HEK293 (cell line): ENCODE results near the gene OSCAR.

Experiments used
- AEBP2 ChIP-seq: fragments of 450-650 bp; formaldehyde crosslinking; IDR thresholded peaks from 2 replicates; pipeline ENCODE4 v1.5.1; 2016; ENCODE audit warnings: missing biosample characterization, missing genetic modification characterization, borderline replicate concordance
- HOXA7 ChIP-seq: sonication (generic); formaldehyde crosslinking; IDR thresholded peaks from 2 replicates; pipeline ENCODE4 v1.8.1; 2022; ENCODE audit warnings: missing genetic modification reagents, borderline replicate concordance
- KLF16 ChIP-seq: fragments of 450-650 bp; formaldehyde crosslinking; IDR thresholded peaks from 2 replicates; pipeline ENCODE4 v1.5.1; 2017; ENCODE audit warnings: missing biosample characterization, missing genetic modification characterization
- KLF7 ChIP-seq: fragments of 450-650 bp; formaldehyde crosslinking; IDR thresholded peaks from 2 replicates; pipeline ENCODE4 v1.5.1; 2016; ENCODE audit warnings: missing biosample characterization, missing genetic modification characterization, borderline replicate concordance
- KLF9 ChIP-seq: fragments of 450-650 bp; formaldehyde crosslinking; IDR thresholded peaks from 2 replicates; pipeline ENCODE4 v1.5.1; 2016; ENCODE audit warnings: missing biosample characterization, missing genetic modification characterization, low read depth
- PATZ1 ChIP-seq: fragments of 450-650 bp; formaldehyde crosslinking; IDR thresholded peaks from 2 replicates; pipeline ENCODE4 v1.5.1; 2016; ENCODE audit warnings: missing biosample characterization, missing genetic modification characterization
- SCRT2 ChIP-seq: fragments of 450-650 bp; formaldehyde crosslinking; IDR thresholded peaks from 2 replicates; pipeline ENCODE4 v1.5.1; 2016; ENCODE audit warnings: missing biosample characterization, missing genetic modification characterization
- YY2 ChIP-seq: fragments of 450-650 bp; formaldehyde crosslinking; IDR thresholded peaks from 2 replicates; pipeline ENCODE4 v1.5.1; 2016; ENCODE audit warnings: missing biosample characterization, missing genetic modification characterization
- ZFHX2 ChIP-seq: fragments of 450-650 bp; formaldehyde crosslinking; conservative IDR thresholded peaks from 2 replicates; pipeline ENCODE4 v1.5.1; 2016; ENCODE audit warnings: missing biosample characterization, missing genetic modification characterization
- ZNF114 ChIP-seq: fragments of 450-650 bp; formaldehyde crosslinking; IDR thresholded peaks from 2 replicates; pipeline ENCODE4 v1.5.0; 2017; ENCODE audit warnings: missing biosample characterization, missing genetic modification characterization
- ZNF146 ChIP-seq: fragments of 450-650 bp; formaldehyde crosslinking; IDR thresholded peaks from 2 replicates; pipeline ENCODE4 v1.5.1; 2016; ENCODE audit warnings: missing biosample characterization, missing genetic modification characterization
- ZNF18 ChIP-seq: fragments of 450-650 bp; formaldehyde crosslinking; IDR thresholded peaks from 2 replicates; pipeline ENCODE4 v1.5.1; 2016; ENCODE audit warnings: missing biosample characterization, missing genetic modification characterization
- ZNF248 ChIP-seq: fragments of 450-650 bp; formaldehyde crosslinking; IDR thresholded peaks from 2 replicates; pipeline ENCODE4 v1.5.1; 2017; ENCODE audit warnings: missing biosample characterization, missing genetic modification characterization
- ZNF26 ChIP-seq: fragments of 450-650 bp; formaldehyde crosslinking; IDR thresholded peaks from 2 replicates; pipeline ENCODE4 v1.5.1; 2016; ENCODE audit warnings: missing biosample characterization, missing genetic modification characterization
- ZNF292 ChIP-seq: fragments of 450-650 bp; formaldehyde crosslinking; IDR thresholded peaks from 2 replicates; pipeline ENCODE4 v1.5.1; 2016; ENCODE audit warnings: low read depth, missing biosample characterization, missing genetic modification characterization, borderline replicate concordance
- ZNF324 ChIP-seq: fragments of 450-650 bp; formaldehyde crosslinking; IDR thresholded peaks from 2 replicates; pipeline ENCODE4 v1.5.1; 2016; ENCODE audit warnings: missing biosample characterization, missing genetic modification characterization
- ZNF362 ChIP-seq: fragments of 450-650 bp; formaldehyde crosslinking; IDR thresholded peaks from 2 replicates; pipeline ENCODE4 v1.5.1; 2016; ENCODE audit warnings: missing biosample characterization, missing genetic modification characterization
- ZNF518A ChIP-seq: fragments of 450-650 bp; formaldehyde crosslinking; conservative IDR thresholded peaks from 2 replicates; pipeline ENCODE4 v1.5.1; 2016; ENCODE audit warnings: low read depth, missing biosample characterization, missing genetic modification characterization
- ZNF621 ChIP-seq: fragments of 450-650 bp; formaldehyde crosslinking; IDR thresholded peaks from 2 replicates; pipeline ENCODE4 v1.5.1; 2017; ENCODE audit warnings: missing biosample characterization, missing genetic modification characterization
- ZNF701 ChIP-seq: fragments of 450-650 bp; formaldehyde crosslinking; IDR thresholded peaks from 2 replicates; pipeline ENCODE4 v1.5.1; 2016; ENCODE audit warnings: missing biosample characterization, missing genetic modification characterization
- ZNF785 ChIP-seq: fragments of 450-650 bp; formaldehyde crosslinking; IDR thresholded peaks from 2 replicates; pipeline ENCODE4 v1.5.1; 2016; ENCODE audit warnings: missing biosample characterization, missing genetic modification characterization
- ZSCAN18 ChIP-seq: fragments of 450-650 bp; formaldehyde crosslinking; IDR thresholded peaks from 2 replicates; pipeline ENCODE4 v1.5.1; 2016; ENCODE audit warnings: missing biosample characterization, missing genetic modification characterization

Gene OSCAR

GRCh38 chr19:54115109-54116063 lies 14.8 kb upstream of the OSCAR start, which contains the start of the genes PRPF31 and TFPT (continued):
- TF ChIP-seq ZSCAN18 (tag by site-specific recombination), result peak; percentile 67; the same call in 1 of the 2 replicates
- TF ChIP-seq ZNF362 (tag by site-specific recombination), result 0 out of 2 replicates have a peak, but pooled peaks have one; percentile 43
- TF ChIP-seq KLF16 (tag by site-specific recombination), result peak; percentile 98
- no peak for TF ChIP-seq ZNF292 (tag by site-specific recombination)
- TF ChIP-seq ZNF146 (tag by site-specific recombination), result 0 out of 2 replicates have a peak, but pooled peaks have one; percentile 49
- peak; percentile 90 for TF ChIP-seq HOXA7 (CRISPR knock-in tag)
- no peak for TF ChIP-seq ZNF114
- TF ChIP-seq YY2 (tag by site-specific recombination), result peak; percentile 88
- TF ChIP-seq ZNF621 (tag by site-specific recombination), result no peak
- no peak for TF ChIP-seq ZNF701 (tag by site-specific recombination)
- TF ChIP-seq PATZ1 (tag by site-specific recombination), result peak; percentile 92
- TF ChIP-seq SCRT2 (tag by site-specific recombination), result peak; percentile 67
- TF ChIP-seq ZNF18 (tag by site-specific recombination), result no peak
- peak; percentile 88; the same call in 1 of the 2 replicates for TF ChIP-seq KLF7 (tag by site-specific recombination)
- peak; percentile 64; the same call in 1 of the 2 replicates for TF ChIP-seq ZNF785 (tag by site-specific recombination)
- TF ChIP-seq ZNF26 (tag by site-specific recombination), result no peak
- peak; percentile 86 for TF ChIP-seq ZFHX2 (tag by site-specific recombination)
- peak; percentile 51 for TF ChIP-seq ZNF518A
- peak; percentile 75 for TF ChIP-seq KLF9
- TF ChIP-seq ZNF248, result no peak
- TF ChIP-seq AEBP2 (tag by site-specific recombination), result no peak
- peak; percentile 94 for TF ChIP-seq ZNF324
